ENCODE results near the gene CAPNS2.
"Not testable (repeated sequence)": the region's sequence is repeated elsewhere in the genome, so short reads cannot be mapped to it uniquely, and the experiment has no call there.

Gene CAPNS2

DNA sequence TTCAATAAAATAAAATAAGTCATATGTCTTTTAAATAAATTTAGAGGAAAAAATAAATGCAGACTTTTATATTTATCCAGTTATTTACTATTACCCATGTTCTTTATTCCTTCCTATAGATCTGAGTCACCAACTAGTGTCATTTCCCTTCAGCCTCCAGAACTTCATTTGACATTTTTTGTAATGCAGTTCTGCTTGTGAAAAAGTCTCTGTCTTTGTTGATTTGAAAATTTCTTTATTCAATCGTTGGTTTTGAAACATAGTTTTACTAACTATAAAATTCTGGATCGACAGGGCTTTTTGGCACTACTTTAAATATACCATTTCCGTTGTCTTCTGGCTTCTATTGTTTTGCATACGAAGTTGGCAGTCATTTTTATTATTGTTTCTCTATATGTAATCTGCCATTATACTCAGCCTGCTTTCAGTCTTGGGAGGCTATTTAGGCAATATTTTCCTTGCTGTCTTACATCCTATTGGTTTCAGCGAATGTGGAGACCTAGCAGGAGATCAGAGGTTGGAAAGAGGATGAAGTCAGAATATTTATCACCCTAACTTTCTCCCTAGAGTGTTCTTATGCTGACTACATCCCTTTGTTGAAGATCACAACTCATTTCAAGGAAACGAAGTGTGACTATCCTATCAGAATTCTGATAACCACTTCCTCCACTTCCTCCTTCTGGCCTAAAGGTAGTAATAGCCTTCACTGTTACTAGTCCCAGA is 47.3 kb downstream of the CAPNS2 start:
- DNase-seq (ENCODE audit: low read depth): no peak
- TF ChIP-seq, protein P1, sequence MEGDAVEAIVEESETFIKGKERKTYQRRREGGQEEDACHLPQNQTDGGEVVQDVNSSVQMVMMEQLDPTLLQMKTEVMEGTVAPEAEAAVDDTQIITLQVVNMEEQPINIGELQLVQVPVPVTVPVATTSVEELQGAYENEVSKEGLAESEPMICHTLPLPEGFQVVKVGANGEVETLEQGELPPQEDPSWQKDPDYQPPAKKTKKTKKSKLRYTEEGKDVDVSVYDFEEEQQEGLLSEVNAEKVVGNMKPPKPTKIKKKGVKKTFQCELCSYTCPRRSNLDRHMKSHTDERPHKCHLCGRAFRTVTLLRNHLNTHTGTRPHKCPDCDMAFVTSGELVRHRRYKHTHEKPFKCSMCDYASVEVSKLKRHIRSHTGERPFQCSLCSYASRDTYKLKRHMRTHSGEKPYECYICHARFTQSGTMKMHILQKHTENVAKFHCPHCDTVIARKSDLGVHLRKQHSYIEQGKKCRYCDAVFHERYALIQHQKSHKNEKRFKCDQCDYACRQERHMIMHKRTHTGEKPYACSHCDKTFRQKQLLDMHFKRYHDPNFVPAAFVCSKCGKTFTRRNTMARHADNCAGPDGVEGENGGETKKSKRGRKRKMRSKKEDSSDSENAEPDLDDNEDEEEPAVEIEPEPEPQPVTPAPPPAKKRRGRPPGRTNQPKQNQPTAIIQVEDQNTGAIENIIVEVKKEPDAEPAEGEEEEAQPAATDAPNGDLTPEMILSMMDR (conservative IDR thresholded peaks at IDR 0.05; ENCODE audit: control insufficient read depth, insufficient read depth, low read depth, low read length): no peak
- H3K4me3 ChIP-seq (ENCODE audit: control insufficient read depth, low read depth, low read length): no peak overlapping the region

DNA sequence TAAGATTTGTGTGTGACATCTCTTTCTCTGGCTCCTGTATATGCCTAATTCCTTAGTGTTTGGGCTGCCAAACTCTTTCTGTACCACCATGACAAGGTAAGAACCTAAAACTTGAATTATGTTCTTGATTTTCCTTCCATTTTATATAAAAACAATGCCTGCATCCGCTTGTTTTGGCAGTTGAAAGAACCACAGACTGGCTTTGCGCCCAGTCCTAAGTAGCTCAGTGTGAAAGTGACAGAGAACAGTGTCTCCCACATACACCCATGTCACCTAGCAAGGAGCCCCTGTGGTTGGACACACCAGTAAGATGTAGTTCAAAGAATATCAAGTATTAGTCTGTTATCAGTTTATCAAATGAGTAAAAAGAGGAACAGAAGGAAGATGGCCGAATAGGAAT is 48.6 kb downstream of the CAPNS2 start:
- DNase-seq (ENCODE audit: low read depth): no peak
- H3K4me3 ChIP-seq (ENCODE audit: control insufficient read depth, low read depth, low read length): no peak overlapping the region
- TF ChIP-seq, protein P1 (conservative IDR thresholded peaks at IDR 0.05; ENCODE audit: control insufficient read depth, insufficient read depth, low read depth, low read length): no peak

DNA sequence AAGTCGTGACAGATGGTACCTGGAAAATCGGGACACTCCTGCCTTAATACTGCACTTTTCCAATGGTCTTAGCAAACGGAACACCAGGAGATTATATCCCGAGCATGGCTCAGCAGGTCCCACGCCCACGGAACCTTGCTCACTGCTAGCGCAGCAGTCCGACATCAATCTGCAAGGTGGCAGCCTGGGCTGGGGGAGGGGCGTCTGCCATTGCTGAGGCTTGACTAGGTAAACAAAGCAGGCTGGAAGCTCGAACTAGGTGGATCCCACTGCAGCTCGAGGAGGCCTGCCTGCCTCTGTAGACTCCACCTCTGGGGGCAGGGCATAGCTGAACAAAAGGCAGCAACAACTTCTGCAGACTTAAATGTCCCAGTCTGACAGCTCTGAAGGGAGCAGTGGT is 49.2 kb downstream of the CAPNS2 start:
- not testable (repeated sequence) for H3K4me3 ChIP-seq (ENCODE audit: control insufficient read depth, low read depth, low read length); DNase-seq (ENCODE audit: low read depth)
